SK-N-SH treated with all-trans-retinoic acid at 6 μM for 48 hours (cell line): ENCODE results near the gene CDK18.

Source experiments
- ATAC-seq: fragments of 200-7000 bp; cut with Tn5 transposase; 3 replicates; pipeline ENCODE4 v1.9.1; 2020; ENCODE audit warnings: mild to moderate bottlenecking, moderate library complexity
- ARNTL ChIP-seq: fragments of 450-650 bp; formaldehyde crosslinking; IDR thresholded peaks from 2 replicates; pipeline ENCODE4 v1.5.0; 2020; ENCODE audit warnings: low read depth, mild to moderate bottlenecking, moderate library complexity, borderline replicate concordance
- BACH2 ChIP-seq: fragments of 250-450 bp; sonication (Bioruptor Pico); IDR thresholded peaks from 2 replicates; pipeline ENCODE4 v1.9.0; 2021; ENCODE audit warnings: mild to moderate bottlenecking, borderline replicate concordance
- CREB5 ChIP-seq: fragments of 250-450 bp; sonication (Bioruptor Pico); IDR thresholded peaks from 2 replicates; pipeline ENCODE4 v1.5.1; 2020; ENCODE audit warnings: low read depth, mild to moderate bottlenecking, moderate library complexity
- CSDC2 ChIP-seq: fragments of 250-450 bp; sonication (Bioruptor Pico); IDR thresholded peaks from 2 replicates; pipeline ENCODE4 v1.5.0; 2020; ENCODE audit warnings: mild to moderate bottlenecking, moderate library complexity
- CSRNP3 ChIP-seq: fragments of 250-450 bp; sonication (Bioruptor Pico); IDR thresholded peaks from 2 replicates; pipeline ENCODE4 v1.5.1; 2021; ENCODE audit warnings: mild to moderate bottlenecking, moderate library complexity
- ESRRG ChIP-seq: fragments of 250-450 bp; sonication (Bioruptor Pico); IDR thresholded peaks from 2 replicates; pipeline ENCODE4 v1.6.1; 2021; ENCODE audit warnings: mild to moderate bottlenecking
- GLIS3 ChIP-seq: fragments of 250-450 bp; sonication (Bioruptor Pico); IDR thresholded peaks from 2 replicates; pipeline ENCODE4 v1.5.0; 2020; ENCODE audit warnings: mild to moderate bottlenecking, moderate library complexity
- ISL1 ChIP-seq: fragments of 250-450 bp; sonication (Bioruptor Pico); IDR thresholded peaks from 2 replicates; pipeline ENCODE4 v2.1.2; 2022; ENCODE audit warnings: mild to moderate bottlenecking, moderate library complexity
- OSR1 ChIP-seq: fragments of 250-450 bp; sonication (Bioruptor Pico); IDR thresholded peaks from 2 replicates; pipeline ENCODE4 v1.8.0; 2022; ENCODE audit warnings: moderate library complexity, mild to moderate bottlenecking, inconsistent platforms
- PPARA ChIP-seq: fragments of 250-450 bp; sonication (Bioruptor Pico); IDR thresholded peaks from 2 replicates; pipeline ENCODE4 v1.5.0; 2020; ENCODE audit warnings: mild to moderate bottlenecking, borderline replicate concordance
- SNAI2 ChIP-seq: fragments of 250-450 bp; sonication (Bioruptor Pico); IDR thresholded peaks from 2 replicates; pipeline ENCODE4 v1.5.0; 2020; ENCODE audit warnings: mild to moderate bottlenecking, moderate library complexity
- TCF4 ChIP-seq: fragments of 250-450 bp; sonication (Bioruptor Pico); IDR thresholded peaks from 2 replicates; pipeline ENCODE4 v1.8.0; 2021; ENCODE audit warnings: mild to moderate bottlenecking, moderate library complexity, borderline replicate concordance
- TOX ChIP-seq: fragments of 250-450 bp; sonication (Bioruptor Pico); IDR thresholded peaks from 2 replicates; pipeline ENCODE4 v1.8.0; 2021; ENCODE audit warnings: mild to moderate bottlenecking, moderate library complexity, borderline replicate concordance
- TSHZ2 ChIP-seq: fragments of 250-450 bp; sonication (Bioruptor Pico); IDR thresholded peaks from 2 replicates; pipeline ENCODE4 v1.5.0; 2020; ENCODE audit warnings: mild to moderate bottlenecking, moderate library complexity
- ZC3H10 ChIP-seq: fragments of 250-450 bp; sonication (Bioruptor Pico); IDR thresholded peaks from 2 replicates; pipeline ENCODE4 v1.5.1; 2021; ENCODE audit warnings: mild to moderate bottlenecking, moderate library complexity
- ZFP3 ChIP-seq: fragments of 250-450 bp; sonication (Bioruptor Pico); IDR thresholded peaks from 2 replicates; pipeline ENCODE4 v1.5.0; 2020; ENCODE audit warnings: mild to moderate bottlenecking, moderate library complexity
- ZFP30 ChIP-seq: fragments of 450-650 bp; formaldehyde crosslinking; IDR thresholded peaks from 2 replicates; pipeline ENCODE4 v1.5.0; 2022; ENCODE audit warnings: mild to moderate bottlenecking, moderate library complexity
- ZNF565 ChIP-seq: fragments of 450-650 bp; formaldehyde crosslinking; conservative IDR thresholded peaks from 2 replicates; pipeline ENCODE4 v1.5.0; 2020; ENCODE audit warnings: low read depth, mild to moderate bottlenecking, moderate library complexity
- ZNF70 ChIP-seq: fragments of 450-650 bp; formaldehyde crosslinking; IDR thresholded peaks from 2 replicates; pipeline ENCODE4 v1.5.0; 2020; ENCODE audit warnings: mild to moderate bottlenecking, moderate library complexity
- ZNF8 ChIP-seq: fragments of 450-650 bp; formaldehyde crosslinking; IDR thresholded peaks from 2 replicates; pipeline ENCODE4 v1.5.0; 2020; ENCODE audit warnings: mild to moderate bottlenecking, moderate library complexity

Gene CDK18

GRCh38 chr1:205484985-205485967 lies 19.2 kb upstream of the CDK18 start:
- TF ChIP-seq TCF4 (CRISPR knock-in tag) (peak; percentile 63; the same call in 1 of the 2 replicates), ZNF70 (CRISPR knock-in tag) (no peak)
- peak; percentile 93 for ATAC-seq

GRCh38 chr1:205486258-205486657 lies 18.2 kb upstream of the CDK18 start:
- no peak for TF ChIP-seq GLIS3 (CRISPR knock-in tag)
- no peak for TF ChIP-seq PPARA
- TF ChIP-seq OSR1 (CRISPR knock-in tag): no peak
- no peak for TF ChIP-seq BACH2
- TF ChIP-seq ZNF565 (CRISPR knock-in tag): no peak
- TF ChIP-seq SNAI2 (CRISPR knock-in tag): no peak
- TF ChIP-seq ZFP3 (CRISPR knock-in tag): no peak
- TF ChIP-seq ZFP30 (CRISPR knock-in tag): no peak
- TF ChIP-seq ZNF70 (CRISPR knock-in tag): no peak
- TF ChIP-seq ISL1 (CRISPR knock-in tag): no peak
- no peak for TF ChIP-seq TSHZ2 (CRISPR knock-in tag)
- ATAC-seq: no peak

- ATAC-seq: peak; percentile 79
Observed at GRCh38 chr1:205488074-205488723, 16.3 kb upstream of the CDK18 start.

GRCh38 chr1:205491794-205492193 lies 12.7 kb upstream of the CDK18 start:
- ATAC-seq: no peak
- no peak for TF ChIP-seq TSHZ2 (CRISPR knock-in tag)
- no peak for TF ChIP-seq CSDC2 (CRISPR knock-in tag)
- no peak for TF ChIP-seq ZNF70 (CRISPR knock-in tag)
- no peak for TF ChIP-seq ZFP3 (CRISPR knock-in tag)
- no peak for TF ChIP-seq ARNTL (CRISPR knock-in tag)
- TF ChIP-seq ZNF8 (CRISPR knock-in tag): no peak
- TF ChIP-seq TOX (CRISPR knock-in tag): no peak
- no peak for TF ChIP-seq ZFP30 (CRISPR knock-in tag)
- no peak for TF ChIP-seq ZC3H10 (CRISPR knock-in tag)

More at GRCh38 chr1:205488074-205488723, 16.3 kb upstream of the CDK18 start:
- TF ChIP-seq ESRRG (CRISPR knock-in tag) (no peak), CSDC2 (CRISPR knock-in tag) (no peak), ISL1 (CRISPR knock-in tag) (no peak), CSRNP3 (CRISPR knock-in tag) (no peak), OSR1 (CRISPR knock-in tag) (no peak), ARNTL (CRISPR knock-in tag) (no peak), BACH2 (no peak), ZNF70 (CRISPR knock-in tag) (no peak), ZNF565 (CRISPR knock-in tag) (no peak), SNAI2 (CRISPR knock-in tag) (no peak), ZFP3 (CRISPR knock-in tag) (no peak), TOX (CRISPR knock-in tag) (no peak), GLIS3 (CRISPR knock-in tag) (no peak), ZFP30 (CRISPR knock-in tag) (no peak), TCF4 (CRISPR knock-in tag) (no peak), CREB5 (no peak)
